Astrocyte (in vitro differentiated cells and primary cell): ENCODE measurements around the gene SHB.
"Not testable (repeated sequence)": the region's sequence is repeated elsewhere in the genome, so short reads cannot be mapped to it uniquely, and the experiment has no call there.

Experiments
- EZH2 ChIP-seq: IDR thresholded peaks from 2 replicates; pipeline ENCODE4 v1.6.1; 2012; ENCODE audit warnings: mild to moderate bottlenecking, low read length, inconsistent platforms; ENCODE audit not compliant: insufficient read depth
- TF ChIP-seq, protein P1 (sequence below): IDR thresholded peaks from 2 replicates; pipeline ENCODE4 v1.5.1; 2011; ENCODE audit warnings: low read depth, mild to moderate bottlenecking, inconsistent platforms, low read length, moderate library complexity; ENCODE audit not compliant: insufficient read depth

DNA sequence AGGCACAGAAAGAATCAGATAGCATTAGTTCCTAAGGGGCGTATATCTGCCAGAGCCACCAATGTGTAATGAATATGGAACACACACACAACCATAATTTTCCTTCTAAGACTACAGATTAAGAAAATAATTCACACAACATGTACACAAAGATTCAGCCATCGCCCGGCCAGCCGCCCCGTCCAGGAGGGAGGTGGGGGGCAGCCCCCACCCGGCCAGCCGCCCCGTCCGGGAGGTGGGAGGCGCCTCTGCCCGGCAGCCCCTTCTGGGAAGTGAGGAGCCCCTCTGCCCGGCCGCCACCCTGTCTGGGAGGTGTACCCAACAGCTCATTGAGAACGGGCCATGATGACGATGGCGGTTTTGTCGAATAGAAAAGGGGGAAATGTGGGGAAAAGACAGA is 178.0 kb downstream of the SHB start:
- TF ChIP-seq, protein P1, sequence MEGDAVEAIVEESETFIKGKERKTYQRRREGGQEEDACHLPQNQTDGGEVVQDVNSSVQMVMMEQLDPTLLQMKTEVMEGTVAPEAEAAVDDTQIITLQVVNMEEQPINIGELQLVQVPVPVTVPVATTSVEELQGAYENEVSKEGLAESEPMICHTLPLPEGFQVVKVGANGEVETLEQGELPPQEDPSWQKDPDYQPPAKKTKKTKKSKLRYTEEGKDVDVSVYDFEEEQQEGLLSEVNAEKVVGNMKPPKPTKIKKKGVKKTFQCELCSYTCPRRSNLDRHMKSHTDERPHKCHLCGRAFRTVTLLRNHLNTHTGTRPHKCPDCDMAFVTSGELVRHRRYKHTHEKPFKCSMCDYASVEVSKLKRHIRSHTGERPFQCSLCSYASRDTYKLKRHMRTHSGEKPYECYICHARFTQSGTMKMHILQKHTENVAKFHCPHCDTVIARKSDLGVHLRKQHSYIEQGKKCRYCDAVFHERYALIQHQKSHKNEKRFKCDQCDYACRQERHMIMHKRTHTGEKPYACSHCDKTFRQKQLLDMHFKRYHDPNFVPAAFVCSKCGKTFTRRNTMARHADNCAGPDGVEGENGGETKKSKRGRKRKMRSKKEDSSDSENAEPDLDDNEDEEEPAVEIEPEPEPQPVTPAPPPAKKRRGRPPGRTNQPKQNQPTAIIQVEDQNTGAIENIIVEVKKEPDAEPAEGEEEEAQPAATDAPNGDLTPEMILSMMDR, result not testable (repeated sequence)
- not testable (repeated sequence) for TF ChIP-seq EZH2
